MM.1S (cell line): ENCODE data around the gene PRRT3.

Experiments
- CTCF ChIP-seq: fragments of 300-600 bp; sonication (generic); IDR thresholded peaks from 2 replicates; pipeline ENCODE4 v1.5.1; 2016; ENCODE audit warnings: antibody characterized with exemption, low read length, mixed read lengths
- EZH2 ChIP-seq: fragments of 300-600 bp; sonication (generic); optimal IDR thresholded peaks from 2 replicates; pipeline ENCODE3; 2017; ENCODE audit warnings: low read depth, mild to moderate bottlenecking, antibody characterized with exemption, low read length, mixed read lengths
- EZH2phosphoT487 ChIP-seq: fragments of 300-600 bp; sonication (generic); IDR thresholded peaks from 2 replicates; pipeline ENCODE4 v1.6.1; 2018; ENCODE audit warnings: antibody characterized with exemption, low read length

- no peak for TF ChIP-seq CTCF
- TF ChIP-seq EZH2, result no peak
- TF ChIP-seq EZH2phosphoT487, result no peak
Measured at GRCh38 chr3:9949626-9950025, 2.6 kb downstream of the PRRT3 start.
